C4-2B (cell line): Measurements from ENCODE around the gene C1QB.
"Not testable (repeated sequence)": the region's sequence is repeated elsewhere in the genome, so short reads cannot be mapped to it uniquely, and the experiment has no call there.

Source experiments
- H3K27ac ChIP-seq: fragments of 450-650 bp; 2 replicates; pipeline ENCODE4 v1.5.1; 2017
- CTCF ChIP-seq: fragments of 450-650 bp; conservative IDR thresholded peaks from 2 replicates; pipeline ENCODE4 v1.5.1; 2017; ENCODE audit warnings: mild to moderate bottlenecking
- ZFX ChIP-seq: fragments of 450-650 bp; IDR thresholded peaks from 2 replicates; pipeline ENCODE4 v1.6.1; 2017

The C1QB gene

GRCh38 chr1:22699681-22700520, 46.9 kb downstream of the C1QB start:
- no peak overlapping the region for H3K27ac ChIP-seq
- TF ChIP-seq ZFX (no peak), CTCF (no peak)

GRCh38 chr1:22702296-22703085, 49.5 kb downstream of the C1QB start:
- no peak for TF ChIP-seq CTCF
- H3K27ac ChIP-seq, result no peak overlapping the region

- H3K27ac ChIP-seq, result no peak overlapping the region
- TF ChIP-seq ZFX (no peak), CTCF (peak; percentile 77)
Observed at GRCh38 chr1:22704440-22705067, 51.5 kb downstream of the C1QB start.

- TF ChIP-seq ZFX (no peak), CTCF (no peak)
- no peak overlapping the region for H3K27ac ChIP-seq
Observed at GRCh38 chr1:22705586-22705985, 52.5 kb downstream of the C1QB start.

- H3K27ac ChIP-seq, result not testable (repeated sequence)
Observed at GRCh38 chr1:22706100-22706499, 53.1 kb downstream of the C1QB start.

GRCh38 chr1:22708777-22709176, 55.7 kb downstream of the C1QB start:
- TF ChIP-seq CTCF, result no peak
- no peak overlapping the region for H3K27ac ChIP-seq

- TF ChIP-seq ZFX (no peak), CTCF (no peak)
- no peak overlapping the region for H3K27ac ChIP-seq
Observed at GRCh38 chr1:22709227-22709626, 56.2 kb downstream of the C1QB start.
